Stimulated activated CD8-positive, alpha-beta memory T cell treated with anti-CD3 and anti-CD28 coated beads, Interleukin-2, amount 100 ng/mL, for 1 hour (primary cell): ENCODE results near the gene CCDC144A.
"Not testable (repeated sequence)": the region's sequence is repeated elsewhere in the genome, so short reads cannot be mapped to it uniquely, and the experiment has no call there.

ENCODE experiments used
- DNase-seq, 2 donors: peaks; one replicate each; pipeline ENCODE4 v3.0.0-alpha.2; 2020; ENCODE audit warnings: low read depth in 2 of 2

CCDC144A gene

DNA sequence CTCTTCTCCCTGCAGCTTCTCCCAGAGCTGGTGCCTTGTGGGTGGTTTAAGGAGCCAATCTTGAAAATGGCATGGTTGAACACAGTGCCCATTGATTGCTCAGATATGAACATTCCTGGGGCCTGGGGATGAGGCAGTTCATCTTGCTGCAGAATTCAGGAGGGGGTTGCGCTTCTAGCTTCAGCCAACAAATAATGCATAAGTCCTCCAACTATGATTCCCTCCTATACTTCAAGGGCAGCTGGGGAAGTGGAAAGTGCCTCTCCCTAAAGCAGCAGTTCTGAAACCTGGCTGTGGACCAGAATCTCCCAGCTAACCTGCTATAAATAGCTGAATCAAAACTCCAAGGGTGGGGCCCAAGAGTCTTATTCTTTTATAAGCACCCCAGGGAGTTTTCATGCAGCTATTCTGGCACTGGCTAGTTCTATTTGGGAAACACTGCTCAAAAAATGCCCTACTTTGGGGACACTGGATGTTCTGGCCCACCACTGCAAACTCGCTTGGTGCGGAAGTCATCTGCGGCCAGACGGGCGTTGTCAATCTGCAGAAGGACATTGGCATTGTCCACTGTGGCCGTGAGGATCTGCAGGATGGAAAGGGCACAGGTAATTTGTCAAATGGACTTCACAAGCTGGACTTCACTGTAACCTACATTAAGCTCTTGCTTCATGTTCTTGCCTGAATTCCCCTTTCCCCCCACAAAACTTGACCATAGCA, 130.3 kb downstream of the CCDC144A start:
- DNase-seq, result no peak

DNA sequence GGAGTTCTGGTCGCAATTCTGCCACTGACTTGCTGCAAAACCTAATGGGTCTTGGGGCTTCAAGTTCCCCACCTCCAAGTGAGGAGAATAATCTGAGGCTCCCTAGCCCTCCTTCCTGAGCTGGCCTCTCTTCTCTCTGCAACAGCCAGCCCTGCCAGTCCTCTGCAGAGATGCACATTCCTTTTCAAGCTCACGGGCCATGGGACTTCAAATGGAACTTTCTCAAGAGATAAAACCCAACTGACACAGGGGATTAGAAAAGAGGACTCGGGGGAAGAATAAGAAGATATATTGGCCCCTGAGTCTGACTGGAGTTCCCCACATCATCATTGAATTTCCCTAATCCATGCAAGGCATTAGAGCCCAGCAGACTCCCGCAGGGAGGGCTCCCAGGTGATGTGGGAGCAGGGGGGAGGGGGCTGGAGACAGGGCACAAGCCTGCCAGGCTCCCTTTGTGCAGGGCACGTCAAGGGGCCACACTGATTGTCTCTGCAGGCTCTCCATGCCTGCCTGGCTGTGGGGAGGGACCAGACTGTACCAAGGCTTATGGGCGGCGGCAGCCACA, 131.0 kb downstream of the CCDC144A start:
- no peak for DNase-seq

DNA sequence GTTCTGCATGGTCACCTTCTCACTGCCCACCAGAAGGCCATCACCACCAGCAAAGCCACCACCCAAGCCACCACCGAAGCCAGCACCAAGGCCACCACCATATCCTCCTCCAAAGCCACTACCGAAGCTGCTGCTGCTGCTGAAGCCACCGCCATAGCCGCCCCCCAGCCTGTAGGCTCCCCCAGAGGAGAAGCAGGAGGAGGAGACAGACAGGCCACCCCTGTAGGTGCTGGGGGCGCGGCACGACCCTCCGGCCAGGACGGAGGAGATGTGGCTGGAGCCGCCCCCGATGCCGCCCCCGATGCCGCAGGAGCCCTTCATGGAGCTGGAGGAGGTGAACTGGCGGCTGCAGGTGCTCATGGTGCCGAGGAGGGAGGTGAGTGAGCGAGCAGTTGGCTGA, 132.1 kb downstream of the CCDC144A start:
- DNase-seq, result not testable (repeated sequence)

DNA sequence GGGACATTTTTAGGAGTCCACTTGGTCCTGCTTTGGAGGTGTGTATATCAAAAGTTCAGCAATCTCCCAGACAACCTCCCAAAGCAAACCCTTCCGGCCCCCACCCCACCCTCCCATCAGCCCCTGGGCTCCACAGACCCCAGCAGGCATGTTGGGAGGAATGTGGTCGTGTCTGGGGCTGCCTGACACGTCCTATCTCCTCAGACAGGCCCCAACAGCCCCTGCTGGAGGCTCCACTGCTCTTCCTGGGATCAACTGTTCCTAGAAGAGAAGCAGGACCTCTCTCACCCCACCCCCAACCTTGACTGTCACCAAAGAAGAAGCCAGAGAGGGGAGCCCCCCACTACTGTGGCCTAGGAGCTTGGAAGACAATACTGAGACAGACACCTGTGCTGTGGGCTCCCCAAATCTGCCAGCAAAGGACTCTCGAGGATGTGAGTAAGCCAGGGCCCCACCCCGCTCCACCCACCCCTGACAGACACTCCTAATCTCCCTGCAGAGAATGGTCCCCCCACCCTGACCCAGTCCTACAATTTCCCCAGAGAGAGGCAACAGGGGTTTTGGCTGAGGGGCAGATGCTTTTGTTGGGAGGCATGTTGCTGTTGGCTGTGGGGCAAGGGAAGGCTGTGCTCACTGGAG, 133.8 kb downstream of the CCDC144A start:
- DNase-seq, result not testable (repeated sequence)
